WTC11 (cell line): Measurements from ENCODE around the gene SEMA4C. TPM values are rescaled to one million over a fixed set of nuclear protein-coding genes. Genes with fewer than 3 reads are reported as not detected.

ENCODE experiments used
- ATAC-seq: fragments of 200-7000 bp; cut with Tn5 transposase; 2 replicates; pipeline ENCODE4 v1.10.0; 2021; ENCODE audit warnings: mild to moderate bottlenecking, moderate library complexity
- CTCF ChIA-PET: fragments of 300-600 bp; sonication (Branson Sonifier 250); formaldehyde crosslinking; loops from one replicate; lab custom pipeline; 2021; ENCODE audit warnings: antibody characterized with exemption; lab: Charles Lee
- POLR2A ChIA-PET: fragments of 350-600 bp; sonication (Branson Sonifier 250); formaldehyde crosslinking; loops from one replicate; lab custom pipeline; 2021; ENCODE audit warnings: antibody characterized with exemption; lab: Charles Lee
- DNase-seq: peaks from one replicate; pipeline ENCODE4 v3.0.0; 2021; ENCODE audit warnings: low spot score
- H3K27ac Mint-ChIP-seq: 2 replicates; pipeline ENCODE4 v1.8.0; 2021; ENCODE audit warnings: mixed read lengths
- H3K27me3 Mint-ChIP-seq: 2 replicates; pipeline ENCODE4 v1.8.0; 2021; ENCODE audit warnings: low read depth, mild to moderate bottlenecking, moderate library complexity, mixed read lengths
- H3K36me3 Mint-ChIP-seq: 2 replicates; pipeline ENCODE4 v1.8.0; 2021; ENCODE audit warnings: mixed read lengths
- H3K4me1 Mint-ChIP-seq: 2 replicates; pipeline ENCODE4 v1.8.0; 2022; ENCODE audit warnings: mixed read lengths
- H3K4me3 Mint-ChIP-seq: 2 replicates; pipeline ENCODE4 v1.8.0; 2021; ENCODE audit warnings: mild to moderate bottlenecking, moderate library complexity, mixed read lengths
- H3K9me3 Mint-ChIP-seq: 2 replicates; pipeline ENCODE4 v1.8.0; 2021; ENCODE audit warnings: mixed read lengths
- CREM ChIP-seq: sonication (generic); formaldehyde crosslinking; IDR thresholded peaks from 2 replicates; pipeline ENCODE4 v1.8.1; 2022; ENCODE audit warnings: mild to moderate bottlenecking, missing genetic modification reagents, moderate library complexity
- GRHL2 ChIP-seq: fragments of 250-450 bp; sonication (Bioruptor Pico); IDR thresholded peaks from 2 replicates; pipeline ENCODE4 v1.8.0; 2022; ENCODE audit warnings: mild to moderate bottlenecking, moderate library complexity; ENCODE audit not compliant: insufficient replicate concordance, severe bottlenecking
- HMGA2 ChIP-seq: fragments of 250-450 bp; sonication (Bioruptor Pico); IDR thresholded peaks from 2 replicates; pipeline ENCODE4 v1.4.0; 2021; ENCODE audit warnings: mild to moderate bottlenecking, moderate library complexity
- NFYB ChIP-seq: sonication (generic); formaldehyde crosslinking; conservative IDR thresholded peaks from 2 replicates; pipeline ENCODE4 v1.8.0; 2022; ENCODE audit warnings: low read depth, missing genetic modification reagents
- SP1 ChIP-seq: sonication (generic); formaldehyde crosslinking; conservative IDR thresholded peaks from 2 replicates; pipeline ENCODE4 v1.8.1; 2022; ENCODE audit warnings: missing genetic modification reagents
- ZNF219 ChIP-seq: sonication (generic); formaldehyde crosslinking; IDR thresholded peaks from 2 replicates; pipeline ENCODE4 v1.8.0; 2023; ENCODE audit warnings: missing genetic modification reagents, mild to moderate bottlenecking, borderline replicate concordance
- ZNF416 ChIP-seq: fragments of 250-450 bp; sonication (Bioruptor Pico); IDR thresholded peaks from 2 replicates; pipeline ENCODE4 v1.9.0; 2021; ENCODE audit warnings: mild to moderate bottlenecking, inconsistent platforms
- total RNA-seq: library from RNA; stranded (reverse); gene quantifications from 3 replicates; pipeline ENCODE4 v1.2.3, GENCODE V29; 2021
- TF ChIP-seq, protein P1 (sequence below): fragments of 250-450 bp; sonication (Bioruptor Pico); conservative IDR thresholded peaks from 2 replicates; pipeline ENCODE4 v1.9.0; 2021; ENCODE audit warnings: mild to moderate bottlenecking
- TF ChIP-seq, protein P2 (sequence below): sonication (generic); formaldehyde crosslinking; IDR thresholded peaks from 2 replicates; pipeline ENCODE4 v1.8.0; 2022; ENCODE audit warnings: mild to moderate bottlenecking, missing genetic modification reagents
- TF ChIP-seq, protein P3 (sequence below): fragments of 250-450 bp; sonication (Bioruptor Pico); IDR thresholded peaks from 2 replicates; pipeline ENCODE4 v1.9.0; 2021; ENCODE audit warnings: mild to moderate bottlenecking
- TF ChIP-seq, protein P4 (sequence below): fragments of 250-450 bp; sonication (Bioruptor Pico); IDR thresholded peaks from 2 replicates; pipeline ENCODE4 v1.9.0; 2021; ENCODE audit warnings: moderate library complexity, mild to moderate bottlenecking, inconsistent platforms, borderline replicate concordance
- TF ChIP-seq, protein P5 (sequence below): sonication (generic); formaldehyde crosslinking; IDR thresholded peaks from 2 replicates; pipeline ENCODE4 v1.8.0; 2022; ENCODE audit warnings: mild to moderate bottlenecking, missing genetic modification reagents
- TF ChIP-seq, protein P6 (sequence below): sonication (generic); formaldehyde crosslinking; IDR thresholded peaks from 2 replicates; pipeline ENCODE4 v1.8.1; 2023; ENCODE audit warnings: mild to moderate bottlenecking, missing genetic modification reagents, moderate library complexity

The SEMA4C gene
- total RNA-seq, 1 experiment from 2014 or later = 81.6 TPM

DNA sequence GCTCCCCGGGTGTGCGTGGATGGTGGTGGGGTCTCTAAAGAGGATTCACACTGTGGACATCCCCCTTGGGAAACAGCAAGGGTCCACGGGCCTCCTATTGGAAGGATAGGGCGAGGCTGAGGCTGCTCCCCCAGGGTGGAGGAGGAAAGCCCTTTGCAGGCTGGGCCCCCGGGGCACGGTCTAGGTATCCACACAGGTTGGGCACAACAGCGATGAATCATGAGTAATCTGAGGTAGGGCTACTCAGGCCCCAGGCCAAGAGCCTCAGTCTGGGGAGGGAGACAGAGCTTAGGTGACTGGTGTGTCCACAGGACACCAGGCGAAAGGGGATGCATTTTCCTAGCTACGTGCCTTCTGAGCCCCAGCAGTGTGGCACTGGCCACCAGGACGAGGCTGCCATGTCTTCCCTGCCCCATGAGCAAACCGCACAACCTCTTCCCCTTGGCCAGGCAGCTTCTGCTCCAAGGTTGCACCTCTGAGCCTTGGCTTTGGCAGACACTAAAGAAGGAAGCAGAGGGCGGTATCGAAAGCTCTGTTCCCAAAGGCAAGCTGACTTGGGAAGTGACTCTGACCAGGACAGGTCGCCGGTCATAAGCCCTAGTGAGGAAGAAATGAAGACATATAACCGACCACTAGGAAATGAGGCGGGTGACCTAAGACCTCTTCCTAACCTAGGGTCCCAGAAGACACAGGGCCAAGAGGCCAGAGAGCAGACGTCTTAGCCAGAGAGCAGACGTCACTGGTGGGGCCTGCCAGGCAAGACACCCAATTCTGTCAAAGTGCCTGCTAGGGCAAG is 14.6 kb upstream of the SEMA4C start:
- no peak for ATAC-seq
- Mint-ChIP-seq H3K4me1 (peaks cover 44% of the 10 kb centered on the region), H3K4me3 (no peak overlapping the region), H3K36me3 (no peaks in the 10 kb centered on the region), H3K27ac (no peak overlapping the region), H3K27me3 (no peaks in the 10 kb centered on the region)
- POLR2A ChIA-PET = no interaction called here
- no peak for TF ChIP-seq ZNF416 (CRISPR knock-in tag)
- TF ChIP-seq, protein P1, sequence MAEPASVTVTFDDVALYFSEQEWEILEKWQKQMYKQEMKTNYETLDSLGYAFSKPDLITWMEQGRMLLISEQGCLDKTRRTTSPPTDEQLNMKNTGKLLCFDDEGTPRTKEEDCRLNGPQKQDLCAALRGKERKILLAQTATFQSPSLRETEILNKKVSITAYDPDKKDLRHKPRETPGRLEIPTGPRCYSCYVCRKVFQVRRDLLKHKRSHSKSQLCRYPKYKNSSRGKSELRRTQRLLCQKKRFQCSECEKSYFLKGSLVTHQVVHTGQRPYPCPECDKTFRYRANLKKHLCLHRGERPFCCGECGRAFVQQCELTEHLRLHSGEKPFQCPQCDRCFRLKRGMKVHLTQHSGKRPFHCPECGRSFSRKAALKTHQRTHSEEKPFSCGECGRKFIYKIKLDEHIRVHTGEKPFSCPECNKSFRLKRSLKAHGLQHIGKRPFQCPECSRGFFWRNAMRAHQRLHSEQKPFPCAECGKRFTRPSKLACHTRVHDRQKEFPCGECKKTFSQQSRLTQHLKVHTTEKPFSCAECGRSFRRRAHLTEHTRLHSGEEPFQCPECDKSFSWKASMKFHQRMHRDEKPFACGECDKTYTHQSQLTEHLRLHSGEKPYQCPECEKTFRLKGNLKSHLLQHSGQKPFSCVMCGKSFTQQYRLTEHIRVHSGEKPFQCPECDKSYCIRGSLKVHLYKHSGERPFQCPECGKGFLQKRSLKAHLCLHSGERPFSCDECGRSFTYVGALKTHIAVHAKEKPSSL = no peak
- TF ChIP-seq, all 79 proteins: peak for 0
- DNase-seq = no peak
- H3K9me3 Mint-ChIP-seq = no peaks in the 10 kb centered on the region
- CTCF ChIA-PET = interaction anchor here (1.5 to 2.2 kb wide), 4 partner anchors 10 to 66 kb away, joined by 7 to 10 read pairs (median 7); partner anchors contain the start of gene ANKRD39

DNA sequence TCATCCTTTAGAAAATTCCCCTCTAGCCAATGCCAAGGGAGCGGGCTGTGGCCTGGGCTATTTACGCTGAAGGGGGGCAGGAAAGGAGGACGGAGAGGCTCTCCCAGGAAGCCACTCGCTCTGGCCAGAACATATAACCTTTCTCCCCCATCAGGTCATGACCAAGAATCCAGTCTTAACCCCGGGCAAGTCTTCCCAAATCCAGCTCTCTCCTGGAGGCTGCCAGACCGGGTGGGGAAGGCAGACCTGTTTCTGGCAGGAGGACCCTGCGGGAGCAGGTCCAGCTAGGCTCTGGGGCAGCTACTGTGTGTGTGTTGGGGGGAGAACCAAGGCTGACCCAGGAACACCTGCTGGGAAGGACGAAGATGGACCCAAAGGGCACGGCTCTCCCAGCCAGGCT is 13.4 kb upstream of the SEMA4C start:
- Mint-ChIP-seq H3K27ac (no peak overlapping the region), H3K36me3 (no peaks in the 10 kb centered on the region), H3K4me1 (peaks cover 42% of the 10 kb centered on the region), H3K9me3 (no peaks in the 10 kb centered on the region), H3K27me3 (no peaks in the 10 kb centered on the region), H3K4me3 (no peak overlapping the region)
- ATAC-seq (no peak), DNase-seq (no peak)
- POLR2A ChIA-PET = no interaction called here
- no peak for TF ChIP-seq ZNF219 (CRISPR knock-in tag)
- TF ChIP-seq GRHL2 (CRISPR knock-in tag) = no peak
- TF ChIP-seq, protein P2, sequence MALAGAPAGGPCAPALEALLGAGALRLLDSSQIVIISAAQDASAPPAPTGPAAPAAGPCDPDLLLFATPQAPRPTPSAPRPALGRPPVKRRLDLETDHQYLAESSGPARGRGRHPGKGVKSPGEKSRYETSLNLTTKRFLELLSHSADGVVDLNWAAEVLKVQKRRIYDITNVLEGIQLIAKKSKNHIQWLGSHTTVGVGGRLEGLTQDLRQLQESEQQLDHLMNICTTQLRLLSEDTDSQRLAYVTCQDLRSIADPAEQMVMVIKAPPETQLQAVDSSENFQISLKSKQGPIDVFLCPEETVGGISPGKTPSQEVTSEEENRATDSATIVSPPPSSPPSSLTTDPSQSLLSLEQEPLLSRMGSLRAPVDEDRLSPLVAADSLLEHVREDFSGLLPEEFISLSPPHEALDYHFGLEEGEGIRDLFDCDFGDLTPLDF (CRISPR knock-in tag) = no peak
- TF ChIP-seq CREM = no peak
- TF ChIP-seq, protein P3, sequence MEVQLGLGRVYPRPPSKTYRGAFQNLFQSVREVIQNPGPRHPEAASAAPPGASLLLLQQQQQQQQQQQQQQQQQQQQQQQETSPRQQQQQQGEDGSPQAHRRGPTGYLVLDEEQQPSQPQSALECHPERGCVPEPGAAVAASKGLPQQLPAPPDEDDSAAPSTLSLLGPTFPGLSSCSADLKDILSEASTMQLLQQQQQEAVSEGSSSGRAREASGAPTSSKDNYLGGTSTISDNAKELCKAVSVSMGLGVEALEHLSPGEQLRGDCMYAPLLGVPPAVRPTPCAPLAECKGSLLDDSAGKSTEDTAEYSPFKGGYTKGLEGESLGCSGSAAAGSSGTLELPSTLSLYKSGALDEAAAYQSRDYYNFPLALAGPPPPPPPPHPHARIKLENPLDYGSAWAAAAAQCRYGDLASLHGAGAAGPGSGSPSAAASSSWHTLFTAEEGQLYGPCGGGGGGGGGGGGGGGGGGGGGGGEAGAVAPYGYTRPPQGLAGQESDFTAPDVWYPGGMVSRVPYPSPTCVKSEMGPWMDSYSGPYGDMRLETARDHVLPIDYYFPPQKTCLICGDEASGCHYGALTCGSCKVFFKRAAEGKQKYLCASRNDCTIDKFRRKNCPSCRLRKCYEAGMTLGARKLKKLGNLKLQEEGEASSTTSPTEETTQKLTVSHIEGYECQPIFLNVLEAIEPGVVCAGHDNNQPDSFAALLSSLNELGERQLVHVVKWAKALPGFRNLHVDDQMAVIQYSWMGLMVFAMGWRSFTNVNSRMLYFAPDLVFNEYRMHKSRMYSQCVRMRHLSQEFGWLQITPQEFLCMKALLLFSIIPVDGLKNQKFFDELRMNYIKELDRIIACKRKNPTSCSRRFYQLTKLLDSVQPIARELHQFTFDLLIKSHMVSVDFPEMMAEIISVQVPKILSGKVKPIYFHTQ = no peak
- TF ChIP-seq, protein P1 = no peak
- no peak for TF ChIP-seq NFYB (CRISPR knock-in tag)
- TF ChIP-seq, protein P4, sequence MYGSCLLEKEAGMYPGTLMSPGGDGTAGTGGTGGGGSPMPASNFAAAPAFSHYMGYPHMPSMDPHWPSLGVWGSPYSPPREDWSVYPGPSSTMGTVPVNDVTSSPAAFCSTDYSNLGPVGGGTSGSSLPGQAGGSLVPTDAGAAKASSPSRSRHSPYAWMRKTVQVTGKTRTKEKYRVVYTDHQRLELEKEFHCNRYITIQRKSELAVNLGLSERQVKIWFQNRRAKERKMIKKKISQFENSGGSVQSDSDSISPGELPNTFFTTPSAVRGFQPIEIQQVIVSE (CRISPR knock-in tag) = no peak
- TF ChIP-seq, protein P5, sequence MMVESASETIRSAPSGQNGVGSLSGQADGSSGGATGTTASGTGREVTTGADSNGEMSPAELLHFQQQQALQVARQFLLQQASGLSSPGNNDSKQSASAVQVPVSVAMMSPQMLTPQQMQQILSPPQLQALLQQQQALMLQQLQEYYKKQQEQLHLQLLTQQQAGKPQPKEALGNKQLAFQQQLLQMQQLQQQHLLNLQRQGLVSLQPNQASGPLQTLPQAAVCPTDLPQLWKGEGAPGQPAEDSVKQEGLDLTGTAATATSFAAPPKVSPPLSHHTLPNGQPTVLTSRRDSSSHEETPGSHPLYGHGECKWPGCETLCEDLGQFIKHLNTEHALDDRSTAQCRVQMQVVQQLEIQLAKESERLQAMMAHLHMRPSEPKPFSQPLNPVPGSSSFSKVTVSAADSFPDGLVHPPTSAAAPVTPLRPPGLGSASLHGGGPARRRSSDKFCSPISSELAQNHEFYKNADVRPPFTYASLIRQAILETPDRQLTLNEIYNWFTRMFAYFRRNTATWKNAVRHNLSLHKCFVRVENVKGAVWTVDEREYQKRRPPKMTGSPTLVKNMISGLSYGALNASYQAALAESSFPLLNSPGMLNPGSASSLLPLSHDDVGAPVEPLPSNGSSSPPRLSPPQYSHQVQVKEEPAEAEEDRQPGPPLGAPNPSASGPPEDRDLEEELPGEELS (CRISPR knock-in tag) = no peak
- TF ChIP-seq HMGA2 (CRISPR knock-in tag) = no peak
- TF ChIP-seq SP1 (CRISPR knock-in tag) = no peak
- TF ChIP-seq, protein P6, sequence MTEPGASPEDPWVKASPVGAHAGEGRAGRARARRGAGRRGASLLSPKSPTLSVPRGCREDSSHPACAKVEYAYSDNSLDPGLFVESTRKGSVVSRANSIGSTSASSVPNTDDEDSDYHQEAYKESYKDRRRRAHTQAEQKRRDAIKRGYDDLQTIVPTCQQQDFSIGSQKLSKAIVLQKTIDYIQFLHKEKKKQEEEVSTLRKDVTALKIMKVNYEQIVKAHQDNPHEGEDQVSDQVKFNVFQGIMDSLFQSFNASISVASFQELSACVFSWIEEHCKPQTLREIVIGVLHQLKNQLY (CRISPR knock-in tag) = no peak
- CTCF ChIA-PET = interaction anchor here (1.3 to 5.0 kb wide), 3 partner anchors 15 to 67 kb away, joined by 3 to 37 read pairs (median 6); no protein-coding TSS in a partner anchor
